Measurements from ENCODE around the gene FES. TPM values are rescaled to one million over a fixed set of nuclear protein-coding genes. Genes with fewer than 3 reads are reported as not detected.
"Not testable (repeated sequence)": the region's sequence is repeated elsewhere in the genome, so short reads cannot be mapped to it uniquely, and the experiment has no call there.

Gene FES
- polyA plus RNA-seq, 1 experiment: 5.5 TPM

GRCh38 chr15:90871716-90872485, 12.4 kb upstream of the FES start:
- no peaks in the 10 kb centered on the region for H3K27me3 ChIP-seq (ENCODE audit: control insufficient read depth, insufficient read depth, low read length)
- ChIA-PET POLR2A (interaction anchor here (1.2 kb wide), 1 partner anchor 27 kb away, joined by 8 read pairs; no protein-coding TSS in a partner anchor), CTCF (interaction anchor here (1.8 kb wide), 1 partner anchor 13 kb away, joined by 5 read pairs; no protein-coding TSS in a partner anchor)
- H3K9me3 ChIP-seq (ENCODE audit: control insufficient read depth, insufficient read depth, low read length): no peaks in the 10 kb centered on the region; the same call in 1 of the 2 replicates
- H3K4me3 ChIP-seq (ENCODE audit: low read depth, low read length): peak overlapping the region; percentile 72
- no peak for DNase-seq (ENCODE audit: low read depth, low spot score)
- peak overlapping the region; percentile 61 for H3K27ac ChIP-seq (ENCODE audit: low read depth, low read length)
- TF ChIP-seq CTCF (IDR thresholded peaks at IDR 0.05; ENCODE audit: low read depth, low read length): no peak

DNA sequence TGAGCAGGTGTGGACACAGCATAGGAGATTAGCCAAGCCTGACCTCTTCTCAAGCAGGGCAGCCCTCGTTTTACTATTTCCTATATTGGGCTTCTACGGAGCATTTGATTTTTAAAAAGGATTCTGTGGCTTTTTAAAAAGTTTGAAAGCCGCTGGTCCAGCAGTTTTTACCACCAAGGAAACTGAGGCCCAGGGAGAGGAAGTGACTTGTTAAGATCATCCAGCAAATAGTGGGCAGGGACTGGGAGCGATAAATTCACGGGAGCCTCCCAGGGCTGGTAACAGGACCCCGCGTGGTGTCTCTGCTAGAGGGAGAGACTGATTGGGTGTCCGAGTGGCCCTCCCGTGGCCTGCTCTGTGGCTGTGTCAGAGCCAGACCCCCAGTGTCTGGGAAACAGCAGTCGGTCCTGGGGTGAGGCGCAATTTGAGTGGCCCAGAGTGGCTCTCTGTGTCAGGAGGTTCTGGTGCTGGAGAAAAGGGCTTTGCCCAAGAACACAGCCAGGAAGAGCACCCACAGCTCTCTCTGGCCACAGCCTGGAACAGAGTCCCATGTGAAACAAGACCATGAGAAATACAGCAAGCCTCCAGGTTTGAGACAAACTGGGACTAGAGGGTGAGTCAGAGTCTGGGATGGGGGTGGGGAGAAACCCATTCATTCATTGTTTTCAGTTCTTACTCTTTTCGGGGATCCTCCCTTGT, 11.7 kb upstream of the FES start:
- DNase-seq (ENCODE audit: low read depth, low spot score): peak; percentile 11
- H3K9me3 ChIP-seq (ENCODE audit: control insufficient read depth, insufficient read depth, low read length): no peaks in the 10 kb centered on the region; the same call in 1 of the 2 replicates
- TF ChIP-seq CTCF (IDR thresholded peaks at IDR 0.05; ENCODE audit: low read depth, low read length): no peak
- H3K27me3 ChIP-seq (ENCODE audit: control insufficient read depth, insufficient read depth, low read length): no peaks in the 10 kb centered on the region
- H3K27ac ChIP-seq (ENCODE audit: low read depth, low read length): peak overlapping the region; percentile 61
- peak overlapping the region; percentile 72 for H3K4me3 ChIP-seq (ENCODE audit: low read depth, low read length)
- CTCF ChIA-PET: no interaction called here
- POLR2A ChIA-PET: no interaction called here

- Histone ChIP-seq H3K27me3 (ENCODE audit: control insufficient read depth, insufficient read depth, low read length) (no peaks in the 10 kb centered on the region), H3K4me3 (ENCODE audit: low read depth, low read length) (peak overlapping the region; percentile 17; the same call in 1 of the 2 replicates), H3K9me3 (ENCODE audit: control insufficient read depth, insufficient read depth, low read length) (no peaks in the 10 kb centered on the region; the same call in 1 of the 2 replicates), H3K27ac (ENCODE audit: low read depth, low read length) (no peak overlapping the region)
- TF ChIP-seq CTCF (IDR thresholded peaks at IDR 0.05; ENCODE audit: low read depth, low read length): no peak
- POLR2A ChIA-PET: no interaction called here
- no peak for DNase-seq (ENCODE audit: low read depth, low spot score)
- CTCF ChIA-PET: interaction anchor here (1.1 to 1.3 kb wide), 2 partner anchors 12 to 59 kb away, joined by 3 to 6 read pairs; partner anchors contain the start of gene HDDC3
These were observed 10.8 kb upstream of the FES start for GRCh38 chr15:90873488-90873997.

DNA sequence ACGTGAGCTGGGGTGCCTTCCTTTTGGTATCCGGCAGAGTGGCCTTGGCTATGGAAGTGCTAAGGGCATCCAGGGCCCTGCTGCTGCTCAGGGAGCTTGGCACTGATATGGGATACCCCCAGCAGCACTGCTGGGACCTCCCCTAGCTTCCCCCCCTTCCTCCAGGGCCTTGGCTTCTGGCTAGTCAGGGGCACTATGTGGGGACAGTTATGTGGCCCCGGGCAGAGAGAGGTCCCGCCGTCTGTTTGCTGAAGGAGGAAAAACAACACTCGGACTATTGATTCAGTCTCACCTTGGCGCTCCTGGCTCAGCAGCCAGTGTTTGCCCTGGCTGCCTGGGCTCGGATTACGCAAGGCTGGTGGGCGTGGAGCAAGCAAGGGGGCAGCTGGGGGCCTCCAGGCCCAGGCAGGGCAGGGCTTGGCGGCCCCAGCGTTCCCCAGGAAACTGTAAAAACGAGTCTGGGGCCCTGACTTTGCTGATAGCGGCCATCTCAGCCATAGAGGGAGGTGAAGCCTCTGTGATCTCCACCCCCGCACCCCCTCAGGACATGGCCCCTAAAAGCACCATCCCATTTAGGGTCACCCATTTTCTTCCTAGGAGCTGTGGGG, 10.2 kb upstream of the FES start:
- Histone ChIP-seq H3K9me3 (ENCODE audit: control insufficient read depth, insufficient read depth, low read length) (no peaks in the 10 kb centered on the region; the same call in 1 of the 2 replicates), H3K27ac (ENCODE audit: low read depth, low read length) (no peak overlapping the region), H3K4me3 (ENCODE audit: low read depth, low read length) (0 out of 2 replicates have a peak overlapping the region, but pooled peaks have one; percentile 17), H3K27me3 (ENCODE audit: control insufficient read depth, insufficient read depth, low read length) (no peaks in the 10 kb centered on the region)
- DNase-seq (ENCODE audit: low read depth, low spot score): no peak
- ChIA-PET CTCF (interaction anchor here (1.1 to 1.3 kb wide), 2 partner anchors 11 to 58 kb away, joined by 3 to 6 read pairs; partner anchors contain the start of gene HDDC3), POLR2A (no interaction called here)
- TF ChIP-seq CTCF (IDR thresholded peaks at IDR 0.05; ENCODE audit: low read depth, low read length): no peak

- H3K27ac ChIP-seq (ENCODE audit: low read depth, low read length); DNase-seq (ENCODE audit: low read depth, low spot score); H3K27me3 ChIP-seq (ENCODE audit: control insufficient read depth, insufficient read depth, low read length); POLR2A ChIA-PET; CTCF ChIA-PET; H3K9me3 ChIP-seq (ENCODE audit: control insufficient read depth, insufficient read depth, low read length); H3K4me3 ChIP-seq (ENCODE audit: low read depth, low read length): not testable (repeated sequence)
These were observed 9.3 kb upstream of the FES start for GRCh38 chr15:90874986-90875385.

Measured in AG04450 (cell line).